HUES64 (cell line): ENCODE results near the gene RANBP2.
A peak's percentile ranks its signal among the peaks of the same experiment; 100 is the strongest.

Source experiments
- H3K27ac ChIP-seq: 2 replicates; pipeline ENCODE4 v1.7.0; 2013; ENCODE audit warnings: low read depth, low read length, inconsistent platforms
- H3K27me3 ChIP-seq: 2 replicates; pipeline ENCODE4 v1.6.1; 2013; ENCODE audit warnings: mild to moderate bottlenecking, low read length; ENCODE audit not compliant: insufficient read depth
- H3K36me3 ChIP-seq: 2 replicates; pipeline ENCODE4 v1.6.1; 2013; ENCODE audit warnings: mild to moderate bottlenecking, low read length; ENCODE audit not compliant: insufficient read depth
- H3K4me1 ChIP-seq: 2 replicates; pipeline ENCODE4 v1.6.1; 2013; ENCODE audit warnings: mild to moderate bottlenecking, low read length, moderate library complexity; ENCODE audit not compliant: insufficient read depth
- H3K4me3 ChIP-seq: 2 replicates; pipeline ENCODE4 v1.5.1; 2013; ENCODE audit warnings: mild to moderate bottlenecking, low read length, moderate library complexity
- H3K9ac ChIP-seq: 2 replicates; pipeline ENCODE4 v1.6.1; 2013; ENCODE audit warnings: mild to moderate bottlenecking, low read depth, low read length
- H3K9me3 ChIP-seq: 2 replicates; pipeline ENCODE4 v1.6.1; 2013; ENCODE audit warnings: low read depth, low read length; ENCODE audit not compliant: insufficient read depth
- WGBS: fragments of 150-250, 120-280 bp; methylation state at CpG from one replicate; pipeline ENCODE4 v1.1.7; 2013; ENCODE audit warnings: missing lambda C conversion rate; 5-methylcytosine and 5-hydroxymethylcytosine counted together

Gene RANBP2

DNA sequence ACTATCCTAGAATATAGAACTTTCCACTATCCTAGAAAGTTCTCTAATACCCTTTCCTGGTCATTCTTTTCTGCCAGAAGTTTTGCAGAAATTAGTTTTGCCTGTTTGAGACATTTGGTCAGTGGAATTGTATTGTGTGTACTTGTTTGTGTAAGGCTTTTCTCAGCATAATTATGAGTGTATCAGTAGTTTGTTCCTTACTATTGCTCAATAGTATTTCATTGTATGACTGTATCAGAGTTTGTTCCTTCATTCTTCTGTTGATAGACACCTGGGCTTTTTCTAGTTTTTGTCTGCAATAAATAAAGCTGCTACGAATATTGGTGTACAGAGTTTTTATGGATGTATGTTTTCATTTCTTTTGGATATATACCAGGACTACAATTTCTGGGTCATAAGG, 94.5 kb downstream of the RANBP2 start:
- Histone ChIP-seq H3K4me1 (no peaks in the 10 kb centered on the region), H3K27me3 (no peaks in the 10 kb centered on the region), H3K4me3 (no peak overlapping the region), H3K9me3 (peaks cover 16% of the 10 kb centered on the region; the same call in 1 of the 2 replicates), H3K9ac (no peak overlapping the region), H3K27ac (no peak overlapping the region), H3K36me3 (peaks cover 84% of the 10 kb centered on the region)
- 94% methylated on average over 1 of the region's 1 CpG for WGBS

DNA sequence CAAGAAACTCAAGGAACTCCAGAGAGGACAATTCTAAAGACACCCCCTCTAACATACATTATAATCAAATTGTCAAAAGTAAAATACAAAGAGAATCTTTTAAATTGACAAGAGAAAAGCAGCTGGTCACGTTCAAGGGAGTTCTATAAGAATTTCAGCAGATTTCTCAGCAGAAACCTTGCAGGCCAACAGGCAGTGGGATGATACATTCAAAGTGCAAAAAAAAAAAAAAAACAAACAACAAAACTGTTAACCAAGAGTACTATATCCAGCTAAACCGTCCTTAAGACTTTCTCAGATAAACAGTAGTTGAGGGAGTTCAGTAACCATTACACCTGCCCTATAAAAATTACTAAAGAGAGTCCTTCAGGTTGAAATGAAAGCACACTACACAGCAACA, 101.2 kb downstream of the RANBP2 start:
- Histone ChIP-seq H3K9me3 (no peaks in the 10 kb centered on the region), H3K27me3 (no peaks in the 10 kb centered on the region), H3K36me3 (peaks cover 82% of the 10 kb centered on the region), H3K4me1 (no peaks in the 10 kb centered on the region), H3K9ac (no peak overlapping the region), H3K4me3 (no peak overlapping the region), H3K27ac (no peak overlapping the region)
- WGBS, result 96% methylated on average over 2 of the region's 2 CpGs

DNA sequence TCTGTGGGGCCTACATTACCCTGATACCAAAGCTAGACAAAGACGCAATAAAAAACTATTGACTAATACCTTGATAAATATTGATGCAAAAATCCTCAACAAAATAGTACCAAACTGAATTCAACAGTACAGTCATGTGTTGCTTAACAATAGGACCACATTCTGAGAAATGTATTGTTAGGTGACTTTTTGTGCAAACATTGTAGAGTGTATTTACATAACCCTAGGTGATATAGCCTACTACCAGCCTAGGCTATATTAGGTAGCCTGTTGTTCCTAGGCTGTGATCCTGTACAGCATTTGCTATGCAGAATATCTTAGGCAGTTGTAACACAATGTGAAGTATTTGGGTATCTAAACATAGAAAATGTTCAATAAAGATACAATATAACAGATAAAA, 104.0 kb downstream of the RANBP2 start:
- Histone ChIP-seq H3K9me3 (no peaks in the 10 kb centered on the region), H3K36me3 (peaks cover 72% of the 10 kb centered on the region), H3K27ac (no peak overlapping the region; the same call in 1 of the 2 replicates), H3K9ac (no peak overlapping the region), H3K27me3 (no peaks in the 10 kb centered on the region), H3K4me3 (no peak overlapping the region), H3K4me1 (no peaks in the 10 kb centered on the region)
- 100% methylated on average over 1 of the region's 1 CpG for WGBS

DNA sequence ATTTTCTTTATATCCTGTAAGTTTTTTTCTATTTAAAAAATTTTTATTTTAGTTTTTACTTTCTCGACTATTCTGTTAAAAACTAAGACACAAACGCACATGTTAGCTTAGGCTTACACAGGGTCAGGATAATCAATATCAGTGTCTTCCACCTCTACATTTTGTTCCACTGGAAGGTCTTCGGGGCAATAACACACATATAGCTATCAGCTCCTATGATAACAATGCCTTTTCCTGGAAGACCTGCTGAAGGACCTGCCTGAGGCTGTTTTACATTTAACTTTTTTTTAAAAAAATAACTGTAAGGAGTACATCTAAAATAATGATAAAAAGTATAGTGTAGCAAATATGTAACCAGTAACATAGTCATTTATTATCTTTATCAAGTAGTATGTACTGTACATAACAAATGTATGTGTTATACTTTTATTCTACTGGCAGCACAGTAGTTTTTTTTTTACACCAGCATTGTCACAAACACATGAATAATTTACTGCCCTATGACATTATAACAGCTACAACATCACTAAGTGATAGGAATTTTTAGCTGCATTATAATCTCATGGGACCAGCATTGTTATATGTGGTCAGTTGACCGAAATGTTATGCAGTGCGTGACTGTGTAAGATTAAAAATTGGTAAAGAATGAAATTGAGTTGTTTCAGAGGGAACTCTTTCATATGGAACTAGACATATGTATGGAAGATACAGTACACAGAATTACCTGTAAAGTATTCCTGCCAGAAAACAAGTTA, 105.2 kb downstream of the RANBP2 start:
- 97% methylated on average over 5 of the region's 5 CpGs for WGBS
- Histone ChIP-seq H3K9ac (no peak overlapping the region), H3K36me3 (peaks cover 60% of the 10 kb centered on the region)

DNA sequence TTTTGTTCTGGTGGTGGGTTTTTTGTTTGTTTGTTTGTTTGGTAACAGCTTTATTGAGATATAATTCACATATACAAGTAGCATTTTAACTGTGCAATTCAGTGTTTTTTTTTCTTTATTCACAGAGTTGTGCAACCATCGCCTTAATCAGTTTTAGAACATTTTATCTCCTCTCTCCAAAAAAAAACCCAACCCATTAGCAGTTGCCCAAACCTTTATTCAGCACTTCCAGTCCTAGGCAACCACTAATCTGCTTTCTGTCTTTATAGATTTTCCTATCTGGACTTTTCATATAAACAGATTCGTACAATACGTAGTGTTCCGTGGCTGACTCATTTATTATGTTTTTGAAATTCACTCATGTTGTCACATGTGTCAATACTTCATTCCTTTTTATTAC, 106.0 kb downstream of the RANBP2 start:
- Histone ChIP-seq H3K36me3 (peaks cover 52% of the 10 kb centered on the region), H3K4me3 (no peak overlapping the region), H3K27ac (no peak overlapping the region), H3K4me1 (no peaks in the 10 kb centered on the region), H3K9ac (no peak overlapping the region), H3K9me3 (no peaks in the 10 kb centered on the region), H3K27me3 (no peaks in the 10 kb centered on the region)
- 73% methylated on average over 4 of the region's 4 CpGs for WGBS

More for the DNA sequence above, 105.2 kb downstream of the RANBP2 start:
- Histone ChIP-seq H3K4me1 (no peaks in the 10 kb centered on the region), H3K27me3 (no peaks in the 10 kb centered on the region), H3K4me3 (no peak overlapping the region), H3K9me3 (no peaks in the 10 kb centered on the region), H3K27ac (no peak overlapping the region)

DNA sequence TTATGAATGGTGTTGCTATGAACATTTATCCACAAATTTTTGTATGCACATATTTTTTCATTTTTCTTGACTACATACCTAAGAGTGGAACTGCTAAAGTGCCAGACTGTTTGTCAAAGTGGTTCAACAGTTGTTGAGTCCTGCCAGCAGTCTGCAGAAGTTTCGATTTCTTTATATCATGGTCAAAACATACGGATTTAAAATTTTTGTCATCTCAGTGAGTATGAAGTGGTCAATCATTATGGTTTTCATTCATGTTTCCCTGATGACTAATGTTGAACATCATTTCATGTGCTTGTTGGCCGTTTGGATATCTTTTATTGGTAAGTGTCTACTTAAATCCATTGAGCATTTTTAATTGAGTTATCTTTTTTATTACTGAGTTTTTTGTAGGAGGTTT, 106.5 kb downstream of the RANBP2 start:
- no peak overlapping the region for H3K27ac ChIP-seq
- H3K27me3 ChIP-seq, result no peaks in the 10 kb centered on the region
- peaks cover 49% of the 10 kb centered on the region for H3K36me3 ChIP-seq
- 93% methylated on average over 3 of the region's 3 CpGs for WGBS
- no peaks in the 10 kb centered on the region for H3K9me3 ChIP-seq
- no peak overlapping the region for H3K9ac ChIP-seq
- no peaks in the 10 kb centered on the region for H3K4me1 ChIP-seq
- no peak overlapping the region for H3K4me3 ChIP-seq

DNA sequence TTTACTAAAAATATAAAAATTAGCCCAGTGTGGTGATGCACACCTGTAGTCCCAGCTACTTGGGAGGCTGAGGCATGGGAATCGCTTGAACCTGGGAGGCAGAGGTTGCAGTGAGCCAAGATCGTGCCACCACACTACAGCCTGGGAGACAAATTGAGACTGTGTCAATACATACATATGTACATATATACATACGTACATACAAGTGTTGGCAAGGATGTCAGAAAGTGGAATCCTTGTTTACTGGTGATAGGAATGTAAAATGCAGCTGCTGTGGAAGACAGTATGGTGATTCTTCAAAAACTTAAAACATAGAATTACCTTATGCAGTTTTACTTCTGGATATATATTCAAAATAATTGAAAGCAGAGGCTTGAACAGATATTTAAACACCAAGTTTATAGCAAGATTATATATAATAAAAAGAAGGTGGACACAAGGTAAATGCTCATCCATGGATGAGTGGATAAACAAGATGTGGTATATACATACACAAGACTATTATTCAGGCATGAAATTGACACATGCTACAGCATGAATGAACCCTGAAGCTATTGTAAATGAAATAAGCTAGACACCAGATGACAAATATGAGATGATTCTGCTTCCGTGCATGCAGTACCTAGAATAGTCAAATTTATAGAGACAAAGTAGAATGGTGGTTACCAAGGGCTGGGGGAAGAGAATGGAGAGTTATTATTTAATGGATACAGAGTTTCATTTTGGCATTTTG, 110.5 kb downstream of the RANBP2 start:
- Histone ChIP-seq H3K27ac (no peak overlapping the region), H3K27me3 (no peaks in the 10 kb centered on the region), H3K4me3 (no peak overlapping the region), H3K36me3 (peaks cover 27% of the 10 kb centered on the region), H3K4me1 (0 out of 2 replicates have a peak, but pooled peaks cover 6% of the 10 kb centered on the region), H3K9me3 (no peaks in the 10 kb centered on the region), H3K9ac (no peak overlapping the region)
- 97% methylated on average over 4 of the region's 4 CpGs for WGBS

DNA sequence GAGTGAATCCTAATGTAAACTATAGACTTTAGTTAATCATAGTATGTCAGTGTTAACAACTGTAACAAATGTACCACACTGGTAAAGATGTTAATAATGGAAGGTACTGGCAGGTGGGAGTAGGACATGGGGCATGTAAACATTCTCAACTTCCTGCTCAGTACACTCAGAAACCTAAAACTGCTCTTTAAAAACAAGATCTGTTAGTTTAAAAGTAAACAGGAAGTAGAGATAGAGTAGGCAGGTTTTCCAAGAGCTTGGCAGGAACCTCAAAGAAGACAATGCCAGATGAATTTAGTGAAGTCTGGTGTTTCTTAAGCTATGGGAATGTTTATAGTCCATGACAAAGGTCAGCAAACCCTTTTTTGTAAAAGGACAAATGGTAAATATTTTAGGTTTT, 113.9 kb downstream of the RANBP2 start:
- H3K36me3 ChIP-seq, result peaks cover 32% of the 10 kb centered on the region; the same call in 1 of the 2 replicates
- 0 out of 2 replicates have a peak, but pooled peaks cover 6% of the 10 kb centered on the region for H3K4me1 ChIP-seq
- H3K27me3 ChIP-seq, result no peaks in the 10 kb centered on the region
- H3K4me3 ChIP-seq, result no peak overlapping the region
- H3K9ac ChIP-seq, result no peak overlapping the region
- H3K27ac ChIP-seq, result 0 out of 2 replicates have a peak overlapping the region, but pooled peaks have one; percentile 55
- H3K9me3 ChIP-seq, result peaks cover 12% of the 10 kb centered on the region; the same call in 1 of the 2 replicates

DNA sequence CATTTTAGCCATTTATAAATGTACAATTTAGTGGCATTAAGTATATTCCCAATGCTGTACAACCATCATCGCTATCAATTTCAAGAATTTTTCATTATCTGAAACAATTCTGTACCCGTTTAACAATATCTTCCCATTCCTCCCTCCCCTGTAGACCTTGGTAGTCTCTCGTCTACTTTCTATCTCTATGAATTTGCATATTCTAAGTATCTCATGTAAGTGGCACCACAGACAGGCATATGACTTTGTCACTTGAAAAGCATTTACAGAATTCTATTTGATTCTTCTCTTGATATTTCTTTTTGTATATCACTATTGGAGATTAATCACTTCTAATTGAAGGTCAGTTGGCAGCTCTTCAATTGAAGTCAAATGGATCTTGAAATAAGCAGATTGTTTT, 115.3 kb downstream of the RANBP2 start:
- H3K36me3 ChIP-seq, result peaks cover 46% of the 10 kb centered on the region
- H3K27me3 ChIP-seq, result no peaks in the 10 kb centered on the region
- 0 out of 2 replicates have a peak, but pooled peaks cover 6% of the 10 kb centered on the region for H3K4me1 ChIP-seq
- H3K9me3 ChIP-seq, result peaks cover 19% of the 10 kb centered on the region; the same call in 1 of the 2 replicates
- no peak overlapping the region for H3K4me3 ChIP-seq
- no peak overlapping the region for H3K9ac ChIP-seq
- H3K27ac ChIP-seq, result no peak overlapping the region
- WGBS, result 92% methylated on average over 3 of the region's 3 CpGs

DNA sequence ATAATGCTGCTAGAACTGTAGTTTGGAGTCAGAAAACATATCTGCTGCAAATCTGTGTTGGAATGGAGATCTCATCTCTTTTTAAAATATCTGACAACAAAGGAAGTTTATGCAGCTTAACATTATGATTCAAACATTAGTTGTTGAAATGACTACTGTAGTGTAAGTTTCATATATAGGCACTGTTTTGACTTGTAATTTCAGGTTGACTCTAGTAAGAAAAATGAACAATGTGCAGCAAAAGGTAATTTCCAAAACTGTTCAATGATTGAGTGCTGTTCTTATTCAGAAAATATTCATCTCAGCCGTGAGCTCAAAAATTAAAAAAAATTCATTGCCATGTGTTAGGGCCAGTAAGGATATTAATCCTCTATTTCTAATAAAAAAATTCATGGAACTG, 115.8 kb downstream of the RANBP2 start:
- no peak overlapping the region for H3K4me3 ChIP-seq
- no peak overlapping the region for H3K27ac ChIP-seq
- 100% methylated on average over 1 of the region's 1 CpG for WGBS
- H3K27me3 ChIP-seq, result no peaks in the 10 kb centered on the region
- peaks cover 50% of the 10 kb centered on the region for H3K36me3 ChIP-seq
- 0 out of 2 replicates have a peak, but pooled peaks cover 6% of the 10 kb centered on the region for H3K4me1 ChIP-seq
- peaks cover 23% of the 10 kb centered on the region; the same call in 1 of the 2 replicates for H3K9me3 ChIP-seq
- no peak overlapping the region for H3K9ac ChIP-seq
